Astrocyte (in vitro differentiated cells and primary cell): Measurements from ENCODE around the gene ACACA. TPM values are rescaled to one million over a fixed set of nuclear protein-coding genes. Genes with fewer than 3 reads are reported as not detected.
A peak's percentile ranks its signal among the peaks of the same experiment; 100 is the strongest.

Experiments used
- DNase-seq: peaks from one replicate; pipeline ENCODE4 v3.0.0-alpha.2; 2010; ENCODE audit warnings: low read depth
- FAIRE-seq: peaks from 2 replicates; lab custom pipeline; 2011; peaks lifted over from hg19 to GRCh38; lab: Jason Lieb, UNC
- H2AFZ ChIP-seq: 2 replicates; pipeline ENCODE4 v1.6.0; 2012; ENCODE audit warnings: low read depth, low read length, inconsistent platforms
- H3K27ac ChIP-seq: 2 replicates; pipeline ENCODE4 v1.5.1; 2011; ENCODE audit warnings: low read depth, low read length, inconsistent platforms
- H3K27me3 ChIP-seq: 2 replicates; pipeline ENCODE4 v1.6.0; 2011; ENCODE audit warnings: low read length, inconsistent platforms; ENCODE audit not compliant: insufficient read depth
- H3K36me3 ChIP-seq: 2 replicates; pipeline ENCODE4 v1.5.1; 2011; ENCODE audit warnings: low read length, inconsistent platforms; ENCODE audit not compliant: insufficient read depth
- H3K4me1 ChIP-seq: 2 replicates; pipeline ENCODE4 v1.5.1; 2011; ENCODE audit warnings: low read length, inconsistent platforms; ENCODE audit not compliant: insufficient read depth
- H3K4me2 ChIP-seq: 2 replicates; pipeline ENCODE4 v1.6.0; 2012; ENCODE audit warnings: low read length, inconsistent platforms
- H3K4me3 ChIP-seq: 2 replicates; pipeline ENCODE4 v1.5.1; 2011; ENCODE audit warnings: low read depth, mild to moderate bottlenecking, low read length, inconsistent platforms; ENCODE audit not compliant: insufficient read depth
- H3K79me2 ChIP-seq: 2 replicates; pipeline ENCODE4 v1.6.0; 2012; ENCODE audit warnings: mild to moderate bottlenecking, low read length, inconsistent platforms; ENCODE audit not compliant: insufficient read depth
- H3K9ac ChIP-seq: 2 replicates; pipeline ENCODE4 v1.6.0; 2012; ENCODE audit warnings: mild to moderate bottlenecking, low read length, inconsistent platforms
- H3K9me3 ChIP-seq: 2 replicates; pipeline ENCODE4 v1.5.1; 2012; ENCODE audit warnings: low read depth, mild to moderate bottlenecking, low read length, inconsistent platforms; ENCODE audit not compliant: insufficient read depth
- H4K20me1 ChIP-seq: 2 replicates; pipeline ENCODE4 v1.6.0; 2012; ENCODE audit warnings: low read length, inconsistent platforms; ENCODE audit not compliant: insufficient read depth
- H3K27ac Mint-ChIP-seq: one replicate; pipeline ENCODE4 v1.8.0; 2021; ENCODE audit warnings: mild to moderate bottlenecking, mixed read lengths; ENCODE audit not compliant: unreplicated experiment
- H3K27me3 Mint-ChIP-seq: one replicate; pipeline ENCODE4 v1.8.0; 2021; ENCODE audit warnings: low read depth, mixed read lengths; ENCODE audit not compliant: unreplicated experiment
- H3K36me3 Mint-ChIP-seq: one replicate; pipeline ENCODE4 v1.8.0; 2021; ENCODE audit warnings: low read depth, mixed read lengths; ENCODE audit not compliant: unreplicated experiment
- H3K4me1 Mint-ChIP-seq: one replicate; pipeline ENCODE4 v1.8.0; 2021; ENCODE audit warnings: low read depth, mixed read lengths; ENCODE audit not compliant: unreplicated experiment
- H3K4me3 Mint-ChIP-seq: one replicate; pipeline ENCODE4 v1.8.0; 2021; ENCODE audit warnings: mild to moderate bottlenecking, moderate library complexity, mixed read lengths; ENCODE audit not compliant: unreplicated experiment
- H3K9me3 Mint-ChIP-seq: one replicate; pipeline ENCODE4 v1.8.0; 2021; ENCODE audit warnings: mild to moderate bottlenecking, mixed read lengths; ENCODE audit not compliant: unreplicated experiment
- CTCF ChIP-seq: IDR thresholded peaks from 2 replicates; pipeline ENCODE4 v1.5.1; 2011; ENCODE audit warnings: low read depth, mild to moderate bottlenecking, inconsistent platforms, low read length, moderate library complexity; ENCODE audit not compliant: insufficient read depth
- EZH2 ChIP-seq: IDR thresholded peaks from 2 replicates; pipeline ENCODE4 v1.6.1; 2012; ENCODE audit warnings: mild to moderate bottlenecking, low read length, inconsistent platforms; ENCODE audit not compliant: insufficient read depth
- total RNA-seq: library from RNA; stranded (reverse); gene quantifications from 2 replicates; pipeline ENCODE4 v1.2.1, GENCODE V29; 2021

Gene ACACA
- total RNA-seq, 1 donor from 2014 or later: 88.3 TPM

- Histone ChIP-seq H3K9ac (no peak overlapping the region), H3K27ac (no peak overlapping the region), H3K27me3 (no peaks in the 10 kb centered on the region), H3K4me1 (no peaks in the 10 kb centered on the region), H3K4me3 (no peak overlapping the region), H3K36me3 (peaks cover 32% of the 10 kb centered on the region), H3K79me2 (no peaks in the 10 kb centered on the region), H2AFZ (no peak overlapping the region), H3K9me3 (no peaks in the 10 kb centered on the region), H3K4me2 (no peak overlapping the region), H4K20me1 (peaks cover 9% of the 10 kb centered on the region)
- H3K27me3 Mint-ChIP-seq: no peaks in the 10 kb centered on the region
- no peak for FAIRE-seq
- no peak for TF ChIP-seq CTCF
- no peak for TF ChIP-seq EZH2
- H3K4me3 Mint-ChIP-seq: no peak overlapping the region
- no peak for DNase-seq
- H3K27ac Mint-ChIP-seq: no peak overlapping the region
- no peaks in the 10 kb centered on the region for H3K9me3 Mint-ChIP-seq
- H3K4me1 Mint-ChIP-seq: no peaks in the 10 kb centered on the region
- peaks cover 3% of the 10 kb centered on the region for H3K36me3 Mint-ChIP-seq
These were observed 305.3 kb downstream of the ACACA start for GRCh38 chr17:37101306-37101705.

- H3K27me3 ChIP-seq: no peaks in the 10 kb centered on the region
- H3K36me3 ChIP-seq: peaks cover 39% of the 10 kb centered on the region
- no peak for FAIRE-seq
- no peak overlapping the region for H2AFZ ChIP-seq
- Mint-ChIP-seq H3K9me3 (no peaks in the 10 kb centered on the region), H3K36me3 (peaks cover 6% of the 10 kb centered on the region), H3K27me3 (no peaks in the 10 kb centered on the region), H3K4me1 (no peaks in the 10 kb centered on the region), H3K4me3 (no peak overlapping the region), H3K27ac (no peak overlapping the region)
- TF ChIP-seq EZH2: no peak
- TF ChIP-seq CTCF: no peak
- peak; percentile 25 for DNase-seq
- H3K27ac ChIP-seq: no peak overlapping the region
- H3K9me3 ChIP-seq: no peaks in the 10 kb centered on the region
- H4K20me1 ChIP-seq: peaks cover 12% of the 10 kb centered on the region
- H3K4me3 ChIP-seq: no peak overlapping the region
- no peak overlapping the region for H3K9ac ChIP-seq
- H3K4me2 ChIP-seq: no peak overlapping the region
- no peaks in the 10 kb centered on the region for H3K4me1 ChIP-seq
- no peaks in the 10 kb centered on the region for H3K79me2 ChIP-seq
These were observed 306.4 kb downstream of the ACACA start for GRCh38 chr17:37100231-37100630.

GRCh38 chr17:37098910-37099664 lies 307.5 kb downstream of the ACACA start:
- Histone ChIP-seq H4K20me1 (peaks cover 12% of the 10 kb centered on the region), H3K4me1 (no peaks in the 10 kb centered on the region), H3K9ac (no peak overlapping the region), H3K79me2 (no peaks in the 10 kb centered on the region), H3K27ac (no peak overlapping the region), H3K4me2 (no peak overlapping the region), H2AFZ (no peak overlapping the region), H3K4me3 (no peak overlapping the region), H3K36me3 (peaks cover 35% of the 10 kb centered on the region), H3K9me3 (no peaks in the 10 kb centered on the region), H3K27me3 (no peaks in the 10 kb centered on the region)
- Mint-ChIP-seq H3K27me3 (no peaks in the 10 kb centered on the region), H3K4me1 (no peaks in the 10 kb centered on the region), H3K4me3 (no peak overlapping the region), H3K9me3 (no peaks in the 10 kb centered on the region), H3K27ac (no peak overlapping the region), H3K36me3 (peaks cover 8% of the 10 kb centered on the region)
- DNase-seq (no peak), FAIRE-seq (no peak)
- no peak for TF ChIP-seq EZH2
- TF ChIP-seq CTCF: no peak
